DOHH2 (cell line): Measurements from ENCODE around the gene KLRK1.

Experiments
- H3F3A ChIP-seq: fragments of 200-600 bp; sonication (generic), shearing (Covaris generic); 2 replicates; pipeline ENCODE4 v1.6.0; 2016; ENCODE audit warnings: antibody characterized with exemption, mild to moderate bottlenecking; ENCODE audit not compliant: control insufficient read depth, insufficient read depth
- H3K27ac ChIP-seq: fragments of 200-600 bp; sonication (generic); 2 replicates; pipeline ENCODE4 v1.5.1; 2014; ENCODE audit warnings: low read depth, mild to moderate bottlenecking, low read length, moderate library complexity
- H3K27me3 ChIP-seq: fragments of 200-600 bp; sonication (generic); 2 replicates; pipeline ENCODE4 v1.6.1; 2014; ENCODE audit warnings: mild to moderate bottlenecking, low read length, mixed read lengths; ENCODE audit not compliant: control insufficient read depth
- H3K36me3 ChIP-seq: fragments of 200-600 bp; sonication (generic); 2 replicates; pipeline ENCODE4 v1.6.1; 2014; ENCODE audit warnings: mild to moderate bottlenecking, low read length, moderate library complexity, mixed read lengths; ENCODE audit not compliant: control insufficient read depth
- H3K4me1 ChIP-seq: fragments of 200-600 bp; sonication (generic); 2 replicates; pipeline ENCODE4 v1.6.1; 2014; ENCODE audit warnings: mild to moderate bottlenecking, low read length, mixed read lengths; ENCODE audit not compliant: control insufficient read depth
- H3K4me2 ChIP-seq: fragments of 200-600 bp; sonication (generic); 2 replicates; pipeline ENCODE4 v1.6.0; 2014; ENCODE audit warnings: mild to moderate bottlenecking, low read length, moderate library complexity
- H3K4me3 ChIP-seq: fragments of 200-600 bp; sonication (generic); 2 replicates; pipeline ENCODE4 v1.5.1; 2014; ENCODE audit warnings: mild to moderate bottlenecking, low read length, mixed read lengths
- H3K79me2 ChIP-seq: fragments of 200-600 bp; sonication (generic); 2 replicates; pipeline ENCODE4 v1.6.1; 2014; ENCODE audit warnings: mild to moderate bottlenecking, low read length, mixed read lengths; ENCODE audit not compliant: control insufficient read depth
- H3K9me2 ChIP-seq: fragments of 200-600 bp; sonication (generic); replicated peaks from 2 replicates; pipeline ENCODE4 v1.6.1; 2014; ENCODE audit warnings: mild to moderate bottlenecking, low read length, mixed read lengths; ENCODE audit not compliant: control insufficient read depth
- H3K9me3 ChIP-seq: fragments of 200-600 bp; sonication (generic); 2 replicates; pipeline ENCODE4 v1.6.1; 2014; ENCODE audit warnings: antibody characterized with exemption, low read length, mixed read lengths; ENCODE audit not compliant: control insufficient read depth, insufficient read depth
- H4K20me1 ChIP-seq: fragments of 200-600 bp; sonication (generic); 2 replicates; pipeline ENCODE4 v1.6.0; 2014; ENCODE audit warnings: low read depth, mild to moderate bottlenecking, antibody characterized with exemption, low read length, moderate library complexity; ENCODE audit not compliant: control insufficient read depth, insufficient read depth
- EZH2phosphoT487 ChIP-seq: fragments of 200-600 bp; sonication (generic); IDR thresholded peaks from 2 replicates; pipeline ENCODE4 v1.6.1; 2017; ENCODE audit warnings: borderline replicate concordance, mild to moderate bottlenecking, antibody characterized with exemption, low read length, moderate library complexity, mixed read lengths
- TF ChIP-seq, protein P1 (sequence below): fragments of 200-600 bp; sonication (generic); IDR thresholded peaks from one replicate; pipeline ENCODE4 v1.5.1; 2014; ENCODE audit warnings: antibody characterized with exemption, mild to moderate bottlenecking, low read depth, low read length; ENCODE audit not compliant: poor library complexity, severe bottlenecking

Gene KLRK1

GRCh38 chr12:10386857-10387256 lies 3.0 kb downstream of the KLRK1 start:
- no peak overlapping the region for H3K4me3 ChIP-seq

GRCh38 chr12:10385166-10385613 lies 4.7 kb downstream of the KLRK1 start:
- Histone ChIP-seq H3K79me2 (no peaks in the 10 kb centered on the region), H3K4me2 (no peak overlapping the region), H3K27ac (no peak overlapping the region), H3K9me3 (no peaks in the 10 kb centered on the region), H3K27me3 (no peaks in the 10 kb centered on the region), H3K36me3 (no peaks in the 10 kb centered on the region), H3K9me2 (no peaks in the 10 kb centered on the region; the same call in 1 of the 2 replicates), H4K20me1 (no peaks in the 10 kb centered on the region), H3F3A (no peaks in the 10 kb centered on the region), H3K4me1 (peaks cover 5% of the 10 kb centered on the region), H3K4me3 (no peak overlapping the region)
- TF ChIP-seq EZH2phosphoT487, result no peak
- TF ChIP-seq, protein P1, sequence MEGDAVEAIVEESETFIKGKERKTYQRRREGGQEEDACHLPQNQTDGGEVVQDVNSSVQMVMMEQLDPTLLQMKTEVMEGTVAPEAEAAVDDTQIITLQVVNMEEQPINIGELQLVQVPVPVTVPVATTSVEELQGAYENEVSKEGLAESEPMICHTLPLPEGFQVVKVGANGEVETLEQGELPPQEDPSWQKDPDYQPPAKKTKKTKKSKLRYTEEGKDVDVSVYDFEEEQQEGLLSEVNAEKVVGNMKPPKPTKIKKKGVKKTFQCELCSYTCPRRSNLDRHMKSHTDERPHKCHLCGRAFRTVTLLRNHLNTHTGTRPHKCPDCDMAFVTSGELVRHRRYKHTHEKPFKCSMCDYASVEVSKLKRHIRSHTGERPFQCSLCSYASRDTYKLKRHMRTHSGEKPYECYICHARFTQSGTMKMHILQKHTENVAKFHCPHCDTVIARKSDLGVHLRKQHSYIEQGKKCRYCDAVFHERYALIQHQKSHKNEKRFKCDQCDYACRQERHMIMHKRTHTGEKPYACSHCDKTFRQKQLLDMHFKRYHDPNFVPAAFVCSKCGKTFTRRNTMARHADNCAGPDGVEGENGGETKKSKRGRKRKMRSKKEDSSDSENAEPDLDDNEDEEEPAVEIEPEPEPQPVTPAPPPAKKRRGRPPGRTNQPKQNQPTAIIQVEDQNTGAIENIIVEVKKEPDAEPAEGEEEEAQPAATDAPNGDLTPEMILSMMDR, result no peak

More at GRCh38 chr12:10386857-10387256, 3.0 kb downstream of the KLRK1 start:
- H3K4me2 ChIP-seq, result no peak overlapping the region
- peaks cover 6% of the 10 kb centered on the region for H3K4me1 ChIP-seq
- no peaks in the 10 kb centered on the region for H3F3A ChIP-seq
- H3K27me3 ChIP-seq, result no peaks in the 10 kb centered on the region
- H3K27ac ChIP-seq, result no peak overlapping the region
- H3K9me3 ChIP-seq, result no peaks in the 10 kb centered on the region
- no peak for TF ChIP-seq EZH2phosphoT487
- TF ChIP-seq, protein P1, result no peak
- no peaks in the 10 kb centered on the region for H3K36me3 ChIP-seq
- no peaks in the 10 kb centered on the region; the same call in 1 of the 2 replicates for H3K9me2 ChIP-seq
- no peaks in the 10 kb centered on the region for H3K79me2 ChIP-seq
- no peaks in the 10 kb centered on the region for H4K20me1 ChIP-seq

- H3K4me2 ChIP-seq, result no peak overlapping the region
- no peaks in the 10 kb centered on the region for H3K36me3 ChIP-seq
- H3K27ac ChIP-seq, result no peak overlapping the region
- no peaks in the 10 kb centered on the region for H3K9me3 ChIP-seq
- no peak for TF ChIP-seq EZH2phosphoT487
- TF ChIP-seq, protein P1, result no peak
- H3K9me2 ChIP-seq, result no peaks in the 10 kb centered on the region; the same call in 1 of the 2 replicates
- H3K4me1 ChIP-seq, result no peaks in the 10 kb centered on the region
- H3F3A ChIP-seq, result no peaks in the 10 kb centered on the region
- H4K20me1 ChIP-seq, result no peaks in the 10 kb centered on the region
- no peaks in the 10 kb centered on the region for H3K79me2 ChIP-seq
- no peak overlapping the region for H3K4me3 ChIP-seq
- no peaks in the 10 kb centered on the region for H3K27me3 ChIP-seq
These were observed 5.7 kb downstream of the KLRK1 start for GRCh38 chr12:10384191-10384590.
